SK-N-SH treated with all-trans-retinoic acid at 6 μM for 48 hours (cell line): ENCODE results near the gene YJU2.
"Not testable (repeated sequence)": the region's sequence is repeated elsewhere in the genome, so short reads cannot be mapped to it uniquely, and the experiment has no call there.

Experiments
- ATAC-seq: fragments of 200-7000 bp; cut with Tn5 transposase; 3 replicates; pipeline ENCODE4 v1.9.1; 2020; ENCODE audit warnings: mild to moderate bottlenecking, moderate library complexity
- ARNTL ChIP-seq: fragments of 450-650 bp; formaldehyde crosslinking; IDR thresholded peaks from 2 replicates; pipeline ENCODE4 v1.5.0; 2020; ENCODE audit warnings: low read depth, mild to moderate bottlenecking, moderate library complexity, borderline replicate concordance
- BACH2 ChIP-seq: fragments of 250-450 bp; sonication (Bioruptor Pico); IDR thresholded peaks from 2 replicates; pipeline ENCODE4 v1.9.0; 2021; ENCODE audit warnings: mild to moderate bottlenecking, borderline replicate concordance
- CREB5 ChIP-seq: fragments of 250-450 bp; sonication (Bioruptor Pico); IDR thresholded peaks from 2 replicates; pipeline ENCODE4 v1.5.1; 2020; ENCODE audit warnings: low read depth, mild to moderate bottlenecking, moderate library complexity
- CSDC2 ChIP-seq: fragments of 250-450 bp; sonication (Bioruptor Pico); IDR thresholded peaks from 2 replicates; pipeline ENCODE4 v1.5.0; 2020; ENCODE audit warnings: mild to moderate bottlenecking, moderate library complexity
- CSRNP3 ChIP-seq: fragments of 250-450 bp; sonication (Bioruptor Pico); IDR thresholded peaks from 2 replicates; pipeline ENCODE4 v1.5.1; 2021; ENCODE audit warnings: mild to moderate bottlenecking, moderate library complexity
- ESRRG ChIP-seq: fragments of 250-450 bp; sonication (Bioruptor Pico); IDR thresholded peaks from 2 replicates; pipeline ENCODE4 v1.6.1; 2021; ENCODE audit warnings: mild to moderate bottlenecking
- GLIS3 ChIP-seq: fragments of 250-450 bp; sonication (Bioruptor Pico); IDR thresholded peaks from 2 replicates; pipeline ENCODE4 v1.5.0; 2020; ENCODE audit warnings: mild to moderate bottlenecking, moderate library complexity
- ISL1 ChIP-seq: fragments of 250-450 bp; sonication (Bioruptor Pico); IDR thresholded peaks from 2 replicates; pipeline ENCODE4 v2.1.2; 2022; ENCODE audit warnings: mild to moderate bottlenecking, moderate library complexity
- OSR1 ChIP-seq: fragments of 250-450 bp; sonication (Bioruptor Pico); IDR thresholded peaks from 2 replicates; pipeline ENCODE4 v1.8.0; 2022; ENCODE audit warnings: moderate library complexity, mild to moderate bottlenecking, inconsistent platforms
- PATZ1 ChIP-seq: fragments of 250-450 bp; sonication (Bioruptor Pico); IDR thresholded peaks from 2 replicates; pipeline ENCODE4 v1.8.0; 2020; ENCODE audit warnings: mild to moderate bottlenecking, moderate library complexity, borderline replicate concordance
- SNAI2 ChIP-seq: fragments of 250-450 bp; sonication (Bioruptor Pico); IDR thresholded peaks from 2 replicates; pipeline ENCODE4 v1.5.0; 2020; ENCODE audit warnings: mild to moderate bottlenecking, moderate library complexity
- ZC3H10 ChIP-seq: fragments of 250-450 bp; sonication (Bioruptor Pico); IDR thresholded peaks from 2 replicates; pipeline ENCODE4 v1.5.1; 2021; ENCODE audit warnings: mild to moderate bottlenecking, moderate library complexity
- ZNF70 ChIP-seq: fragments of 450-650 bp; formaldehyde crosslinking; IDR thresholded peaks from 2 replicates; pipeline ENCODE4 v1.5.0; 2020; ENCODE audit warnings: mild to moderate bottlenecking, moderate library complexity

YJU2 gene

GRCh38 chr19:4228765-4229178 is 18.1 kb upstream of the YJU2 start:
- ATAC-seq, result no peak

GRCh38 chr19:4229179-4229931 is 17.5 kb upstream of the YJU2 start, which contains the start of gene EBI3:
TSS of gene EBI3 (plus strand) at chr19:4229523. CDS start at chr19:4229551, 28 bp downstream.
- ATAC-seq, result peak; percentile 52
- TF ChIP-seq OSR1, result no peak
- TF ChIP-seq, all 23 proteins: peak for 0

More at GRCh38 chr19:4228765-4229178, 18.1 kb upstream of the YJU2 start:
- no peak for TF ChIP-seq GLIS3
- no peak for TF ChIP-seq ISL1 (CRISPR knock-in tag)
- TF ChIP-seq ZC3H10 (CRISPR knock-in tag), result no peak
- no peak for TF ChIP-seq CSDC2 (CRISPR knock-in tag)
- no peak for TF ChIP-seq BACH2 (CRISPR knock-in tag)
- no peak for TF ChIP-seq PATZ1
- TF ChIP-seq ZNF70, result no peak
- TF ChIP-seq CSRNP3 (CRISPR knock-in tag), result no peak
- no peak for TF ChIP-seq ARNTL (CRISPR knock-in tag)
- no peak for TF ChIP-seq ESRRG (CRISPR knock-in tag)
- no peak for TF ChIP-seq OSR1

DNA sequence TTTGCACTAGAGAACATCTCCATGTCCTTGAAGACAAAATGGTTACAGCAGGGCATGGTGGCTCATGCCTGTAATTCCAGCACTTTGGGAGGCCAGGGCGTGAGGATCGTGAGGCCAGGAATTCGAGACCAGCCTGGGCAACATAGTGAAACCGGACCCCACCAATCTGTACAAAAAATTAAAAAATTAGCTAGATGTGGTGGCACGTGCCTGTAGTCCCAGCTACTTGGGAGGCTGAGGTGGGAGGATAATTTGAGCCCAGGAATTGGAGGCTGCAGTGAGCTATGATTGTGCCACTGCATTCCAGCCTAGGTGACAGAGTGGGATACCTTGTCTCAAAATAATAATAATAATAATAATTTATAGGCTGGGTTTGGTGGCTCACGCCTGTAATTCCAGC is 16.6 kb upstream of the YJU2 start:
- ATAC-seq, result not testable (repeated sequence)

DNA sequence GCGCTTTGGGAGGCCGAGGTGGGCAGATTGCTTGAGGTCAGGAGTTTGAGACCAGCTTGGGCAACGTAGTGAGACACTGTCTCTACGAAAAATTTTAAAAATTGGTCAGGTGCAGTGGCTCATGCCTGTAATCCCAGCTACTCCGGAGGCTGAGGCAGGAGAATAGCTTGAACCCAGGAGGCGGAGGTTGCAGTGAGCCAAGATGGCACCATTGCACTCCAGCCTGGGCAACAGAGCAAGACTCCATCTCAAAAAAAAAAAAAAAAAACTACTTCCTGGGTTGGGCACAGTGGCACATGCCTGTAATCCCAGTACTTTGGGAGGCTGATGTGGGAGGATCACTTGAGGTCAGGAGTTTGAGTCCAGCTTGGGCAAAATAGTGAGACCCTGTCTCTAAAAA is 15.4 kb upstream of the YJU2 start:
- not testable (repeated sequence) for ATAC-seq

DNA sequence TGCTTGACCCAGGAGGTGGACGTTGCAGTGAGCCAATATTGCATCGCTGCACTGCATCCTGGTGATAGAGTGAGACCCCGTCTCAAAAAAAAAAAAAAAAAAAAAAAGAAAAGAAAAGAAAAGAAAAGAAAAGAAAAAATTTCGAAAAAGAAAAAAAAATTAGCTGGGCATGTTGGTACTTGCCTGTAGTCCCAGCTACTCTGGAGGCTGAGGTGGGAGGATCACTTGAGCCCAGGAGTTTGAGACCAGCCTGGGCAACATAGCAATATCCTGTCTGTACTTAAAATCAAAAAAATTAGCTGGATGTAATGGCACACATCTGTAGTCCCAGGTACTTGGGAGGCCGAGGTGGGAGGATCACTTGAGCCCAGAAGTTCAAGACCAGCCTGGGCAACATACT is 14.7 kb upstream of the YJU2 start:
- not testable (repeated sequence) for ATAC-seq

- no peak for TF ChIP-seq ZNF70
- no peak for TF ChIP-seq CREB5
- peak; percentile 56 for ATAC-seq
Observed at GRCh38 chr19:4232614-4233281, 14.1 kb upstream of the YJU2 start.

DNA sequence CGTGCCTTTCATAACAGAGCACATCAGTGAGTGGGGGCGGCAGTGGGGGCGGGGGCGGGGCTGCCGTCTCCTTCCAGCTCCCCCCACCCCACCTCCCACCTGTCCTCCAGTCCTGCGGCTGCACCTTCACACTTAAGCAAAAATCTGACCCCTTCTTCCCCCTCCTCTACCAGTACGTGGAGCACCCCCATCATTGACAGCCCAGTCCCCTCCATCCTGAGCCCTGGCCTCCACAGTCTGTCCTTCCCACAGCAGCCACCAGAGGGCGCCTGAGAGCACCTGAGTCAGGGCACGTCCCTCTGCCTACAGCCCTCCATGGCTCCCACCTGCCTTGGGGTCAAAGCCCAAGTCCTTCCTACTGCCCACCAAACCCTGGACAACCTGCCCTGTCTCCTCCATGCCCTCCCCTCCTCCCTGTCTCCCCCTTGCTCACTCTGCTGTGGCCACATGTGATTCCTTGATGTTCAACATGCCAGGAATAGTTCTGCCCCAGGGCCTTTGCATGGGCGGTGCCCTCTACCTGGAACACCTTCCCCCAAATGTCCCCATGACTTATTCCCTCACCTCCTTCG is 13.5 kb upstream of the YJU2 start:
- TF ChIP-seq GLIS3, result 0 out of 2 replicates have a peak, but pooled peaks have one; percentile 57
- no peak for TF ChIP-seq PATZ1
- no peak for TF ChIP-seq SNAI2 (CRISPR knock-in tag)
- peak; percentile 77 for ATAC-seq
